GM12878 (cell line): ENCODE results near the gene CHRM4.

Source experiments
- ASH2L ChIP-seq: fragments of 300-600, 200-600 bp; sonication (generic); IDR thresholded peaks from 2 replicates; pipeline ENCODE4 v1.6.1; 2017; ENCODE audit warnings: low read depth, mild to moderate bottlenecking, borderline replicate concordance
- CTCF ChIP-seq, 3 experiments: IDR thresholded peaks in 2 of 3; conservative IDR thresholded peaks in 1 of 3; 2 replicates each; pipeline ENCODE4 v1.5.1; 2011; ENCODE audit warnings: low read depth in 3 of 3, low read length in 3 of 3, mild to moderate bottlenecking in 3 of 3, control low read depth in 2 of 3, moderate library complexity in 2 of 3, inconsistent platforms in 1 of 3, mixed read lengths in 1 of 3; ENCODE audit not compliant: control insufficient read depth in 2 of 3, insufficient read depth in 1 of 3; ENCODE audit errors: extremely low read depth in 1 of 3
- EP300 ChIP-seq, 2 experiments: fragments of 150-350 bp in 1 of 2; IDR thresholded peaks; 2 replicates each; pipeline ENCODE4 v1.6.1; 2011 to 2012; ENCODE audit warnings: low read depth in 2 of 2, low read length in 2 of 2, borderline replicate concordance in 1 of 2, improper control_type of control experiment in 1 of 2, inconsistent platforms in 1 of 2; ENCODE audit not compliant: control insufficient read depth in 1 of 2
- FOXM1 ChIP-seq: IDR thresholded peaks from 2 replicates; pipeline ENCODE4 v1.6.1; 2012; ENCODE audit warnings: low read depth, mild to moderate bottlenecking, inconsistent platforms, low read length, moderate library complexity
- POLR2A ChIP-seq: IDR thresholded peaks from 2 replicates; pipeline ENCODE4 v1.6.1; 2011; ENCODE audit warnings: low read depth, mild to moderate bottlenecking, low read length
- STAT1 ChIP-seq: fragments of 450-650 bp; conservative IDR thresholded peaks from 2 replicates; pipeline ENCODE4 v1.6.1; 2014; ENCODE audit warnings: antibody characterized with exemption, mild to moderate bottlenecking

DNA sequence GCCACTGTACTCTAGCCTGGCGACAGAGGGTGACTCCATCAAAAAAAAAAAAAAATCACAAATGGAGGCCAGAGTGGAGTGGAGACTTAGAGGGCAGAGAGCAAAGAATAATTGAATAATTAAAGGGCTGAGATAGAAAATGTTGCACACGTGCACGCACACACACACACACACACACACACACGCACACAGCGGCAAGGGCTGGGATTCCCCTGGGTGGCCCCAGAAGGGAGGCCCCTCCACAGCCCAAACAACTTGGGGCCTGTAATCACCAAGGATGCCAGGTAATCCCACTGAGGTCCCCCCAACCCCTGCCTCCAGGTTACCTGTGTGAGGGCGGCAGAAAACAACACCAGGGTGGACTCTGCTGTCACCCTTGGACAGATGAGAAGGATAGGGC, 56.3 kb downstream of the CHRM4 start:
- TF ChIP-seq STAT1 (no peak), FOXM1 (no peak), ASH2L (no peak), EP300 (IDR thresholded peaks at IDR 0.05; ENCODE audit: borderline replicate concordance in 1 of 2, control insufficient read depth in 1 of 2, low read depth in 2 of 2, low read length in 2 of 2) (no peak), CTCF (IDR thresholded peaks at IDR 0.05 in 2 of 3, conservative IDR thresholded peaks at IDR 0.05 in 1 of 3; ENCODE audit: control insufficient read depth in 2 of 3, extremely low read depth in 1 of 3, insufficient read depth in 1 of 3, low read depth in 3 of 3, low read length in 3 of 3) (no peak), POLR2A (no peak)
